OCI-LY1 (cell line): ENCODE results near the gene CXCL1.

Experiments
- CTCF ChIP-seq: fragments of 200-600 bp; sonication (generic), shearing (Covaris generic); IDR thresholded peaks from 2 replicates; pipeline ENCODE4 v1.5.1; 2017; ENCODE audit warnings: mild to moderate bottlenecking, antibody characterized with exemption, low read length, moderate library complexity, mixed read lengths
- EZH2 ChIP-seq: fragments of 200-600 bp; sonication (generic), shearing (Covaris generic); IDR thresholded peaks from 2 replicates; pipeline ENCODE4 v1.8.0; 2017; ENCODE audit warnings: borderline replicate concordance, mixed run types, mild to moderate bottlenecking, antibody characterized with exemption, low read length, moderate library complexity, mixed read lengths

GRCh38 chr4:73869130-73870055 lies at the start of gene CXCL1:
- TF ChIP-seq CTCF (no peak), EZH2 (no peak)
